HEK293 (cell line): Measurements from ENCODE around the gene COQ10A.
A peak's percentile ranks its signal among the peaks of the same experiment; 100 is the strongest.

Source experiments
- CTCF ChIA-PET: fragments of 350-600 bp; formaldehyde crosslinking; extraction: SDS; loops from one replicate; lab custom pipeline; 2021; ENCODE audit warnings: antibody characterized with exemption; lab: Yijun Ruan, JAX
- POLR2A ChIA-PET: fragments of 300-600 bp; formaldehyde crosslinking; extraction: SDS; loops from one replicate; lab custom pipeline; 2020; ENCODE audit warnings: antibody characterized with exemption, inconsistent platforms; lab: Yijun Ruan, JAX
- H3K27ac ChIP-seq: fragments of 200-500 bp; sonication (Bioruptor generic); 2 replicates; pipeline ENCODE4 v1.5.1; 2014; ENCODE audit warnings: low read depth, low read length, control low read depth, inconsistent platforms; ENCODE audit errors: extremely low read depth
- H3K36me3 ChIP-seq, 2 experiments: fragments of 200-500 bp in 1 of 2; sonication (Bioruptor generic) in 1 of 2; 1 replicate in 1 of 2; 2 replicates in 1 of 2; pipeline ENCODE4 v1.5.1; 2014 to 2017; ENCODE audit warnings: inconsistent platforms in 2 of 2, low read length in 2 of 2; ENCODE audit not compliant: control insufficient read depth in 2 of 2, insufficient read depth in 1 of 2
- H3K4me1 ChIP-seq: fragments of 200-500 bp; sonication (Bioruptor generic); 2 replicates; pipeline ENCODE4 v1.5.1; 2014; ENCODE audit warnings: mild to moderate bottlenecking, low read length, inconsistent platforms; ENCODE audit not compliant: control insufficient read depth, insufficient read depth
- H3K4me3 ChIP-seq: 2 replicates; pipeline ENCODE4 v1.5.1; 2011; ENCODE audit warnings: low read depth, mild to moderate bottlenecking, control low read depth, low read length, moderate library complexity
- H3K9me3 ChIP-seq: fragments of 200-500 bp; sonication (Bioruptor generic); 2 replicates; pipeline ENCODE4 v1.5.1; 2014; ENCODE audit warnings: low read depth, low read length, inconsistent platforms; ENCODE audit not compliant: control insufficient read depth, insufficient read depth
- CTCF ChIP-seq: fragments of 450-650 bp; formaldehyde crosslinking; IDR thresholded peaks from 2 replicates; pipeline ENCODE4 v1.5.1; 2016; ENCODE audit warnings: missing biosample characterization, missing genetic modification characterization
- EGR2 ChIP-seq: fragments of 450-650 bp; formaldehyde crosslinking; IDR thresholded peaks from 2 replicates; pipeline ENCODE4 v1.5.1; 2016; ENCODE audit warnings: low read depth, missing biosample characterization, missing genetic modification characterization
- GLIS1 ChIP-seq: fragments of 450-650 bp; formaldehyde crosslinking; IDR thresholded peaks from 2 replicates; pipeline ENCODE4 v1.5.1; 2016; ENCODE audit warnings: missing biosample characterization, missing genetic modification characterization
- GLIS2 ChIP-seq: fragments of 450-650 bp; formaldehyde crosslinking; IDR thresholded peaks from 2 replicates; pipeline ENCODE4 v1.5.1; 2016; ENCODE audit warnings: missing biosample characterization, missing genetic modification characterization
- HIC1 ChIP-seq: fragments of 450-650 bp; formaldehyde crosslinking; IDR thresholded peaks from 2 replicates; pipeline ENCODE4 v1.5.1; 2016; ENCODE audit warnings: missing biosample characterization, missing genetic modification characterization
- KLF8 ChIP-seq: fragments of 450-650 bp; formaldehyde crosslinking; IDR thresholded peaks from 2 replicates; pipeline ENCODE4 v1.5.1; 2016; ENCODE audit warnings: missing biosample characterization, missing genetic modification characterization
- PATZ1 ChIP-seq: fragments of 450-650 bp; formaldehyde crosslinking; IDR thresholded peaks from 2 replicates; pipeline ENCODE4 v1.5.1; 2016; ENCODE audit warnings: missing biosample characterization, missing genetic modification characterization
- PRDM10 ChIP-seq: fragments of 450-650 bp; formaldehyde crosslinking; IDR thresholded peaks from 2 replicates; pipeline ENCODE4 v1.5.1; 2016; ENCODE audit warnings: missing biosample characterization, missing genetic modification characterization
- RBAK ChIP-seq: fragments of 450-650 bp; formaldehyde crosslinking; IDR thresholded peaks from 2 replicates; pipeline ENCODE4 v1.5.1; 2016; ENCODE audit warnings: missing biosample characterization, missing genetic modification characterization
- SCRT2 ChIP-seq: fragments of 450-650 bp; formaldehyde crosslinking; IDR thresholded peaks from 2 replicates; pipeline ENCODE4 v1.5.1; 2016; ENCODE audit warnings: missing biosample characterization, missing genetic modification characterization
- SP2 ChIP-seq: fragments of 450-650 bp; formaldehyde crosslinking; IDR thresholded peaks from 2 replicates; pipeline ENCODE4 v1.5.1; 2016; ENCODE audit warnings: missing biosample characterization, missing genetic modification characterization
- SP3 ChIP-seq: fragments of 450-650 bp; formaldehyde crosslinking; IDR thresholded peaks from 2 replicates; pipeline ENCODE4 v1.5.1; 2016; ENCODE audit warnings: missing biosample characterization, missing genetic modification characterization
- ZBTB20 ChIP-seq: fragments of 450-650 bp; formaldehyde crosslinking; IDR thresholded peaks from 2 replicates; pipeline ENCODE4 v1.5.1; 2016; ENCODE audit warnings: missing biosample characterization, missing genetic modification characterization
- ZFHX2 ChIP-seq: fragments of 450-650 bp; formaldehyde crosslinking; conservative IDR thresholded peaks from 2 replicates; pipeline ENCODE4 v1.5.1; 2016; ENCODE audit warnings: missing biosample characterization, missing genetic modification characterization
- ZIC2 ChIP-seq: fragments of 450-650 bp; formaldehyde crosslinking; IDR thresholded peaks from 2 replicates; pipeline ENCODE4 v1.5.1; 2016; ENCODE audit warnings: missing biosample characterization, missing genetic modification characterization
- ZNF140 ChIP-seq: fragments of 450-650 bp; formaldehyde crosslinking; IDR thresholded peaks from 2 replicates; pipeline ENCODE4 v1.5.1; 2016; ENCODE audit warnings: missing biosample characterization, missing genetic modification characterization
- ZNF23 ChIP-seq: fragments of 450-650 bp; formaldehyde crosslinking; IDR thresholded peaks from 2 replicates; pipeline ENCODE4 v1.5.1; 2016; ENCODE audit warnings: missing biosample characterization, missing genetic modification characterization, borderline replicate concordance
- ZNF596 ChIP-seq: fragments of 450-650 bp; IDR thresholded peaks from 2 replicates; pipeline ENCODE4 v1.5.0; 2018; ENCODE audit warnings: missing biosample characterization, mild to moderate bottlenecking, missing genetic modification characterization, moderate library complexity
- ZNF660 ChIP-seq: fragments of 450-650 bp; IDR thresholded peaks from 2 replicates; pipeline ENCODE4 v1.5.1; 2018; ENCODE audit warnings: missing biosample characterization, mild to moderate bottlenecking, missing genetic modification characterization

COQ10A gene

GRCh38 chr12:56255671-56256070 is 11.1 kb upstream of the COQ10A start:
- Histone ChIP-seq H3K4me1 (peaks cover 13% of the 10 kb centered on the region), H3K27ac (no peak overlapping the region), H3K4me3 (no peak overlapping the region), H3K9me3 (no peaks in the 10 kb centered on the region), H3K36me3 (peaks cover 38 to 61% of the 10 kb centered on the region in 2 experiments)
- ChIA-PET POLR2A (interaction anchor here (0.6 to 3.5 kb wide), 2 partner anchors 12 to 54 kb away, joined by 4 to 26 read pairs; partner anchors contain the start of gene COQ10A), CTCF (interaction anchor here (0.6 to 2.3 kb wide), 8 partner anchors 8 to 136 kb away, joined by 3 to 10 read pairs (median 5); partner anchors contain the start of gene SMARCC2)
- TF ChIP-seq ZNF140 (tag by site-specific recombination), result no peak
- no peak for TF ChIP-seq ZNF23 (tag by site-specific recombination)
- TF ChIP-seq ZIC2 (tag by site-specific recombination), result peak; percentile 24; the same call in 1 of the 2 replicates
- TF ChIP-seq SP3 (tag by site-specific recombination), result no peak

GRCh38 chr12:56256326-56256960 is 10.3 kb upstream of the COQ10A start:
- H3K4me3 ChIP-seq, result no peak overlapping the region
- POLR2A ChIA-PET, result interaction anchor here (0.6 to 3.5 kb wide), 5 partner anchors 9 to 101 kb away, joined by 3 to 26 read pairs (median 3); partner anchors contain the start of gene COQ10A

More at GRCh38 chr12:56256326-56256960, 10.3 kb upstream of the COQ10A start:
- H3K27ac ChIP-seq, result no peak overlapping the region; the same call in 1 of the 2 replicates
- TF ChIP-seq HIC1 (tag by site-specific recombination), result 0 out of 2 replicates have a peak, but pooled peaks have one; percentile 13
- 0 out of 2 replicates have a peak, but pooled peaks have one; percentile 18 for TF ChIP-seq SP2 (tag by site-specific recombination)
- TF ChIP-seq EGR2, result 0 out of 2 replicates have a peak, but pooled peaks have one; percentile 5
- 0 out of 2 replicates have a peak, but pooled peaks have one; percentile 32 for TF ChIP-seq ZNF660 (tag by site-specific recombination)
- TF ChIP-seq PRDM10 (tag by site-specific recombination), result peak; percentile 64
- TF ChIP-seq KLF8, result no peak
- TF ChIP-seq ZBTB20 (tag by site-specific recombination), result 0 out of 2 replicates have a peak, but pooled peaks have one; percentile 28
- TF ChIP-seq SCRT2 (tag by site-specific recombination), result peak; percentile 60; the same call in 1 of the 2 replicates
- TF ChIP-seq ZFHX2, result peak; percentile 27; the same call in 1 of the 2 replicates
- TF ChIP-seq RBAK (tag by site-specific recombination), result no peak
- TF ChIP-seq GLIS1, result peak; percentile 97
- TF ChIP-seq ZNF596 (tag by site-specific recombination), result no peak
- peak; percentile 79 for TF ChIP-seq ZIC2 (tag by site-specific recombination)
- TF ChIP-seq PATZ1 (tag by site-specific recombination), result peak; percentile 54; the same call in 1 of the 2 replicates
- TF ChIP-seq CTCF, result peak; percentile 17; the same call in 1 of the 2 replicates
- TF ChIP-seq GLIS2 (tag by site-specific recombination), result peak; percentile 79
- TF ChIP-seq, all 188 proteins: peak for 13
- CTCF ChIA-PET, result interaction anchor here (0.5 to 2.3 kb wide), 16 partner anchors 10 to 1875 kb away, joined by 3 to 10 read pairs (median 4); partner anchors contain the start of genes RNF41 and SMARCC2
- H3K4me1 ChIP-seq, result peaks cover 13% of the 10 kb centered on the region
- H3K36me3 ChIP-seq, result peaks cover 30 to 58% of the 10 kb centered on the region in 2 experiments
- no peaks in the 10 kb centered on the region for H3K9me3 ChIP-seq
